HL-60 (cell line): ENCODE measurements around the gene MRPS21.

Source experiments
- DNase-seq, 2 experiments: peaks; one replicate each; pipeline ENCODE4 v3.0.0-alpha.2; 2010 to 2020; ENCODE audit warnings: low read depth in 1 of 2, low spot score in 1 of 2
- H3K27ac ChIP-seq: fragments of 250-450 bp; sonication (Bioruptor Pico); replicated peaks from 2 replicates; pipeline ENCODE4 v1.5.1; 2020; ENCODE audit warnings: mild to moderate bottlenecking, moderate library complexity
- H3K27me3 ChIP-seq: fragments of 250-450 bp; sonication (Bioruptor Pico); 2 replicates; pipeline ENCODE4 v1.5.1; 2021; ENCODE audit warnings: mild to moderate bottlenecking, moderate library complexity; ENCODE audit not compliant: insufficient read depth, poor library complexity, severe bottlenecking
- H3K4me3 ChIP-seq: replicated peaks from 2 replicates; pipeline ENCODE4 v1.5.1; 2011; ENCODE audit warnings: mild to moderate bottlenecking, control low read depth, low read length; ENCODE audit not compliant: insufficient read depth
- CTCF ChIP-seq: IDR thresholded peaks from one replicate; pipeline ENCODE4 v1.5.1; 2011; ENCODE audit warnings: low read length, control low read depth, inconsistent platforms; ENCODE audit not compliant: insufficient read depth
- GABPA ChIP-seq: IDR thresholded peaks from 2 replicates; pipeline ENCODE4 v1.6.1; 2012; ENCODE audit warnings: low read depth
- POLR2AphosphoS5 ChIP-seq: IDR thresholded peaks from 2 replicates; pipeline ENCODE4 v1.6.1; 2012; ENCODE audit warnings: low read depth
- SPI1 ChIP-seq: IDR thresholded peaks from 2 replicates; pipeline ENCODE4 v1.6.1; 2012; ENCODE audit warnings: low read depth, mild to moderate bottlenecking, borderline replicate concordance
- TF ChIP-seq, protein P1 (sequence below): IDR thresholded peaks from 2 replicates; pipeline ENCODE4 v1.6.1; 2012; ENCODE audit warnings: low read depth; ENCODE audit not compliant: insufficient replicate concordance

Gene MRPS21

DNA sequence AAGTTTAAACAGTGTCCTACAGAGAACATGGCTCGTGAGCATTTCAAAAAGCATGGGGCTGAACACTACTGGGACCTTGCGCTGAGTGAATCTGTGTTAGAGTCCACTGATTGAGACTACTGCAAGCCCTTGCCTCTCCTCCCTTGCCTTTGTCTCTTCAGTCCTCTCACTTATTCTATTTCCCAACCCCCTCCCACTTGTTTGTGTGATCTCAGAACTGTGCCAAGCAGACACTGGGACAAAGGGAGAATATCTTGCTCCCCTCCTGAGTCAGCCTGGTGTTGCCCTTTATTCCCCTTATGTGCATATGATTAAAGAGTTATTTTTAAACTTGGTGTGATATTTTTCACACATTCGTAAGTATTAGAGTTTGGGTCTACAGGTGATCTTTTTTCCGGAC lies 59.2 kb downstream of the MRPS21 start:
- TF ChIP-seq, protein P1, sequence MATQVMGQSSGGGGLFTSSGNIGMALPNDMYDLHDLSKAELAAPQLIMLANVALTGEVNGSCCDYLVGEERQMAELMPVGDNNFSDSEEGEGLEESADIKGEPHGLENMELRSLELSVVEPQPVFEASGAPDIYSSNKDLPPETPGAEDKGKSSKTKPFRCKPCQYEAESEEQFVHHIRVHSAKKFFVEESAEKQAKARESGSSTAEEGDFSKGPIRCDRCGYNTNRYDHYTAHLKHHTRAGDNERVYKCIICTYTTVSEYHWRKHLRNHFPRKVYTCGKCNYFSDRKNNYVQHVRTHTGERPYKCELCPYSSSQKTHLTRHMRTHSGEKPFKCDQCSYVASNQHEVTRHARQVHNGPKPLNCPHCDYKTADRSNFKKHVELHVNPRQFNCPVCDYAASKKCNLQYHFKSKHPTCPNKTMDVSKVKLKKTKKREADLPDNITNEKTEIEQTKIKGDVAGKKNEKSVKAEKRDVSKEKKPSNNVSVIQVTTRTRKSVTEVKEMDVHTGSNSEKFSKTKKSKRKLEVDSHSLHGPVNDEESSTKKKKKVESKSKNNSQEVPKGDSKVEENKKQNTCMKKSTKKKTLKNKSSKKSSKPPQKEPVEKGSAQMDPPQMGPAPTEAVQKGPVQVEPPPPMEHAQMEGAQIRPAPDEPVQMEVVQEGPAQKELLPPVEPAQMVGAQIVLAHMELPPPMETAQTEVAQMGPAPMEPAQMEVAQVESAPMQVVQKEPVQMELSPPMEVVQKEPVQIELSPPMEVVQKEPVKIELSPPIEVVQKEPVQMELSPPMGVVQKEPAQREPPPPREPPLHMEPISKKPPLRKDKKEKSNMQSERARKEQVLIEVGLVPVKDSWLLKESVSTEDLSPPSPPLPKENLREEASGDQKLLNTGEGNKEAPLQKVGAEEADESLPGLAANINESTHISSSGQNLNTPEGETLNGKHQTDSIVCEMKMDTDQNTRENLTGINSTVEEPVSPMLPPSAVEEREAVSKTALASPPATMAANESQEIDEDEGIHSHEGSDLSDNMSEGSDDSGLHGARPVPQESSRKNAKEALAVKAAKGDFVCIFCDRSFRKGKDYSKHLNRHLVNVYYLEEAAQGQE = no peak
- TF ChIP-seq CTCF (no peak), SPI1 (no peak), POLR2AphosphoS5 (no peak), GABPA (no peak)
- H3K27me3 ChIP-seq = no peaks in the 10 kb centered on the region
- H3K27ac ChIP-seq = no peak overlapping the region
- no peak for DNase-seq
- H3K4me3 ChIP-seq = no peak overlapping the region
